GM19463 (cell line): ENCODE results near the gene BIRC6.
"Not testable (repeated sequence)": the region's sequence is repeated elsewhere in the genome, so short reads cannot be mapped to it uniquely, and the experiment has no call there.

Experiments
- ATAC-seq: cut with Tn5 transposase; IDR thresholded peaks from one replicate; pipeline ENCODE4 v1.9.1; 2021; ENCODE audit warnings: mild to moderate bottlenecking, moderate library complexity; ENCODE audit not compliant: unreplicated experiment

BIRC6 gene

DNA sequence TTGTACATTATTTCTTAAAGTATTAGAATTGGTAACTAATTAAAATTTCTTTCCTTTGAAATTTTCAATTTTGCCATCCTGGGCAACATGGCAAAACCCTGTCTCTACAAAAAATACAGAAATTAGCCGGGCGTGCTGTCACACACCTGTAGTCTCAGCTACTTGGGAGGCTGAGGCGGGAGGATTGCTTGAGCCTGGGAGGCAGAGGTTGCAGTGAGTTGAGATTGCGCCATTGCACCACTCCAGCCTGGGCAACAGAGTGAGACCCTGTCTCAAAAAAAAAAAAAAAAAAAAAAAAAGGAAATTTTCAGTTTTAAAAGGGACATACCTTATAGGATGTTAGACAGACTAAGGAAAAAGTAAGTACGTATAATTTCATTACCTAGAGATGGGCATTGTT is 14.1 kb downstream of the BIRC6 start:
- not testable (repeated sequence) for ATAC-seq

DNA sequence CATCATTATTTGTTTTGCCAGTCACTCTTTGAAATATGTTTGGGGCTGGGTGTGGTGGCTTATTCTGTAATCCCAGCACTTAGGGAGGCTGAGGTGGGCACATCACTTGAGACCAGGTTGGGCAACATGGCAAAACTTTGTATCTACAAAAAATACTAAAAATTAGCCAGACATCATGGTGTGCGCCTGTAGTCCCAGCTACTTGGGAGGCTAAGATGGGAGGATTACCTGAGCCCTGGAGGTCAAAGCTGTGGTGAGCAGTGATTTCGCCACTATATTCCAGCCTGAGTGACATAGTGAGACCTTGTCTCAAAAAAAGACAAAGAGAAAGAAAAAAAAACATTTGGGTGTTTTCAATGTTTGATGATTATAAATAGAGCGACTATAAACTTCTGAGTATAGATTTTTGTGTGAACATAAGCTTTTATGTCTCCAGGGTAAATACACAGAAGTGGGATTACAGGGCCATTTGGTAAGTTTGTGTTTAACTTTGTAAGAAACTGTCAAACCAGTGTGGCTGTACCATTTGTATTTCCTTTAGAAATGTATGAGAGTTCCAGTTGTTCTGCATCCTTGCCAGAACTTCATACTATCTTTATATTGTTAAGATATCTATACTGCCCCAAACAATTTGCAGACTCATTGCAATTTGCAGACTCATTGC is 15.8 kb downstream of the BIRC6 start:
- ATAC-seq: no peak

DNA sequence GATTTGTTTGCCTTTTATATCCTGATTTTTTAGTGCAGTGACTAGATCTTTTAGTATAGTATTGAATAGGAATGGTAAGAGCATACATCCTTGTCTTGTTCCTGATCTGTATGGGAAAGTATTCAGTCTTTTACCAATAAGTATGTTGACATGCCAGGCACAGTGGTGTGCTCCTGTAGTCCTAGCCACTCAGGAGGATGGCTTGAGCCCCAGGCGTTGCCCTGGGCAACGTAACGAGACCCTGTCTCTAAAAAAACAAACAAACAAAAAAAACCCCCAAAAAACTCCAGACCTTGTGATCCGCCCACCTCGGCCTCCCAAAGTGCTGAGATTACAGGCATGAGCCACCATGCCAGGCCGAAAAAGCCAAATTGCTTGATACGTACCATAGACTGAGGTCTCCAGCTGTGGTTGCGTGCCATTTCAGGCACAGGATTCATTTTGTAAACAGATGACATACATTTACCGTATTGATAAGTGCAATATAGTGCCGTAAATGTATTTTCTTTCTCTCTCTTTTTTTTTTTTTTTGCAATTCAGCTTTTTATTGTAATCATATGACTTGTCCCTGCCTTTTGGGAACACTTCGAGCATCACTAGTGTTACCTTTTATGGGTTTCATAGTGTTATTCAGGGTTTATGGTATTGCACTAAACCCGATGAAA is 18.5 kb downstream of the BIRC6 start:
- no peak for ATAC-seq

DNA sequence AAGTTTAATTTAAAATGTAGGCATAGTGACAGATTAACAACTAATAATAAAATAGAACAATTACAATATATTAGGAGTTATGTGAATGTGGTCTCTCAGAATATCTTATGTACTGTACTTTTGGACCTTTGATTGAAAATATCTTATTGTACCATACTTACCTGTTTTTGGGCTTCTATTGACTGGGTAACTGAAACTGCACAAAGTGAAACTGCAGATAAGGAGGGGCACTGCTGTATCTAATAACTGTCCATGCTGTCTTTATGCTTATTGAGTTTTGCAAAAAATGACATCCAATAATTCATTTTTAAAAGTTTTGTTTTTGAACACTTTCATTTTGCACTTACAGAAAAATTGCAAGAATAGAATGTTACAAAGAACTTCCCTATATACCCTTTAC is 19.9 kb downstream of the BIRC6 start:
- ATAC-seq: no peak

DNA sequence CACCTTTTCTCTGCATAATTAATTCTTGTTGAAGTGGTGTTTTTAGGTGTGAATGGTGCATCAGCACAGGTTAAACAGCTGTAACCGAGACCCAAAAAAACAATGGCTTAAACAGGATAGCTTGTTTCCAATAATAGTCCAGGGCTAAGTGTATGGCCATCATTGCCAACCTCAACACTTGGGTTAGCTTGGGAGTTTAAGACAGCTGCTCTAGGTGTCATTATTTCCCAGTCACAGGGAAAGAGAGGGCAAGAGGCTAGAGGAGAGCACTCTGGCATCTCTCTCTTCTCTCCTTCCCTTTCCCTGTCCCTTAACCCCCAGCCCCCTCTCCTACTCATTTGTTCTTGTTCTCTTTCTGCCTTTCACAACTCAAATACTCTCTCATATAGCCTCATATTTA is 21.1 kb downstream of the BIRC6 start:
- ATAC-seq: no peak

DNA sequence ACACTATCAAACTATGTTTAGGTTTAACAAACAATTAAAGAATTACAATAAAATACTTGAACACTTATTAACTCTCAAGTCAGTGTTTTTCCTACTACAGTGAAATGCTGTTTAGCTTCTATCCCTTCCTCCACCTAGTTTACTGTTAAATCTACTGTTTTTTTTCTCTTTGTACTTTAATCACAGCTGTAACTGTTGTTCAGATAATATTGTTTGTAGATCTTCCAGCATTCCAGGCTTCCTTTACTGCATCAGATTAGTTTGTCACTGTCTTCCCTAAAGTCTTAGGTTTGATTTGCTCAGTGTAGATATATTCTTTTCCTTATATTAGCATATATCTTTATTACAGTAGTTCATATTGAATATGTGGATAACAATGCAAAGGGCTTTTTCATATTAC is 22.5 kb downstream of the BIRC6 start:
- ATAC-seq: no peak

DNA sequence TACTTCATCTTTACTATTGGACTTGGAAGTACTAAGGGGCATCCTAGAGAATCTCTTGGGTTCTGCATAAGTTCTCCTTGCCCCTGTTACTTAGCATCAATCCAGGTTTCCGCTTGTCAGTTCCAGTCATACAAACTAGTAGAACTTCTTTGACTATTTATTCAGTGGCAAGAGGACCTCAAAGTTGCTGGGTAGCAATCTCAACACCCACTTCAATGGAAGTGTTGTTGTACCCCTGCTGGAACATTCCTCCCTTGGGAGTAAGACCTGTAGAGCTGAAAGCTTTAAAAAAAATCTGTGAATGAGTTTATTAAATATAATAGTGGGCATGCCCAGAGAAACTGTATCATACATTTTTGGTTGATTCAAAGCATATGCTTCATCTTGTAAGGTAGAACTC is 27.0 kb downstream of the BIRC6 start:
- no peak for ATAC-seq

DNA sequence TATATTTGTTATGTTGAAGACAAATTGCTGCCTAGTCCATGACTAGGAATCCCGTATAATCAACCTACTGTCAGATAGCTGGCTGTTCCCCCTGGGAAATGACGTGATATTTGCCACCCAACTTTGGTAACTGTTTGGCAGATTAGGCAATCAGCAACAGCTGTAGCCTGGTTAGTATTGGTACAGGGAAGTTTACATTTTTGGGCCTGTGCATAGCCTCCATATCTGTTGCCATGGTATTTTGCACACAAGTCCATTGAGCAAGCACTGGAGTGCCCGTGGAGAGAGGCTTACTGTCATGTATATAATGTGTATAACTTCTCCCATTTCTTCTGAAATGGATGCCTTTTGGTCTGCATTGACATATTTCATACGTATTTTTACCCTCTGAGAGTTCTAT is 27.7 kb downstream of the BIRC6 start:
- ATAC-seq: no peak

DNA sequence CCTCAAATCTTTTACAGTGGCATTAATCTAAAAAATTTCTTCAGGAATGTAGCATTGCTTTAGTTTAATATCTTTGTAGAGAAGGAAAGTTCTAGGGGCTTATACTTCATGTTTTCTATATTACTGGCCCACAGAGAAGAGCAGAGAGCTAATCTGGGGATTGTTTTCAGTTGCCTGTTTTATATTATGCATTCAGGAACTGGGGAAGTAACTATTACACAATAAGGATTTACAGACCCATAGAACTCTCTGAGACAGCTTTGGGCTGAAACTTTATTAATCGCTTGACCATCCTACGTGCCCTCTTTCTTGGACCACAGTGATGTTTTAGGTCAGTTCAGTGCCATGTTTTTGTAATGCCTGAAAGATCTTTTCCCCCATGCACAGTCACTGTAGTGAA is 29.9 kb downstream of the BIRC6 start:
- ATAC-seq: no peak

DNA sequence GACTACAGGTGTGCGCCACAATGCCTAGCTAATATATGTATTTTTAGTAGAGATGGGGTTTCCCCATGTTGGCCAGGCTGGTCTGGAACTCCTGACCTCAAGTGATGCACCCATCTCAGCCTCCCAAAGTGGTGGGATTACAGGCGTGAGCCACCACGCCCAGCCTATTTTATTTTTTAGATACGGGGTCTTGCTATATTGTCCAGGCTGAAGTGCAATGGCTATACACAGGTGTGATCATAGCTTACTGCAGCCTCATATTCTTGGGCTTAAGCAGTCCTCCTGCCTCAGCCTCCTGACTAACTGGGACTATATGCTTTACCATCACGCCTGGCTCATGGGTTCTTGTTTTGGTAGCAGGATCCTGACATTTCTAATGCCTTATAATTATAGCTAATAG is 42.4 kb downstream of the BIRC6 start:
- ATAC-seq: no peak

DNA sequence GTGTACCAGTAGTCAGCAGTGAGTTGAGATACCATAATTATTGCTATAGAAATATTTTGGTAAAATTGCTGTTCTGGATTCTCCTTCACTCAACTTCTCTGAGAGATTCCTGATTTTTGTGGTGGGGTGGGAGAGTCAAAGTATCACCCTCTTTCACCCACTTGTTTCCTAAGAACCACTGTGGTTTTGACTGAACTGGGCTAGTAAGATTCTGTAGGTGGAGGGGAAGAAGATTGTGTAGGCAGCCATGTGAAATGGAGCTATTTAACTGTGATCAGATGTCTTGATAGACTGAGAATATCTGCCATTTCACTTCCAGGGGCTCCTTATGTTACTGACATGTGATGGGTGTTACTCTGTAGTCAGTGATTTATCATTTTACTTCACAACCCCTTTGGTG is 45.3 kb downstream of the BIRC6 start:
- no peak for ATAC-seq

DNA sequence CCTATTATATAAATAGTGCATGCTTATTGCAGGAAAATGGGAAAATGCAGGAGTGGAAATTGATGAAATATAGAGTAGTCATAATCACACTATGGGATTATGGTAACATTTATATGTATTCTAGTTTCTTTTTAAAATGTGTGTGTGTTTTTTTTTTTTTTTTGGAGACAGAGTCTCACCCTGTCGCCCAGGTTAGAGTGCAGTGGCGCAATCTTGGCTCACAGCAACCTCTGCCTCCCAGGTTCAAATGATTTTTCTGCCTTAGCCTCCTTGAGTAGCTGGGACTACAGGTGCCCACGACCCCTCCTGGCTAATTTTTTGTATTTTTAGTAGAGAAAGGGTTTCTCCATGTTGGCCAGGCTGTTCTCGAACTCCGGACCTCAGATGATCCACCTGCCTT is 47.0 kb downstream of the BIRC6 start:
- ATAC-seq: no peak

DNA sequence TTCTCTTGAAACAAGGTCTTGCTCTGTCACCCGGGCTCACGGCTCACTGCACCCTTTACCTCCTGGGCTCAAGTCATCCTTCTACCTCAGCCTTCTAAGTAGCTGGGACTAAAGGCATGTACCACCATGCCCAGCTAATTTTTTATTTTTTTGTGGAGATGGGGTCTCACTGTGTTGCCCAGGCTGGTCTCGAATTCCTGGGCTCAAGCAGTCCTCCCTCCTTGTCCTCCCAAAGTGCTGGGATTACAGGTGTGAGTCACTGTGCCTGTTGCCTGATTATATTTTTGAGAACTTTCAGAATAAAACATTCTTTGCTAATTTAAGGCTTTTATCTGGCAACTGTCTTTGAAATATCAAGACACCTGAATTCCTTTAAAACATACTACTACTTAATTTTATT is 47.9 kb downstream of the BIRC6 start:
- no peak for ATAC-seq

DNA sequence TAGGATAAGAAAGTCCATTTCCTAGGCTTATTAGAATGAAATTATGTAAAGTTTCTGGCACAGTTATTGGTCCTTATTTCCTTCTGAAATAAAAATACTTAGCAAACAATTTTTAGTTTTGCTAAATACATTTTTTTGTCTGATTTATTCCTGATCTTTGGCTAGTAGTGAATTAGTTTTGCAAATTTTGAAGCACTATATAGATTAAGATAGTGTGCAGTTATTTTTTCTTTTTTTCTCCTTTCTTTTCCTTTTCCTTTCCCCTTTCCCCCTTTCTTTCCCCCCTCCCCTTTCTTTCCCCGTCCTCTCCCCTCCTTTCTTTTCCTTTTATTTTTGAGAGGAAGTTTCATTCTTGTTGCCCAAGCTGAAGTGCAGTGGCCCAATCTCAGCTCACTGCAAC is 59.7 kb downstream of the BIRC6 start:
- ATAC-seq: no peak

DNA sequence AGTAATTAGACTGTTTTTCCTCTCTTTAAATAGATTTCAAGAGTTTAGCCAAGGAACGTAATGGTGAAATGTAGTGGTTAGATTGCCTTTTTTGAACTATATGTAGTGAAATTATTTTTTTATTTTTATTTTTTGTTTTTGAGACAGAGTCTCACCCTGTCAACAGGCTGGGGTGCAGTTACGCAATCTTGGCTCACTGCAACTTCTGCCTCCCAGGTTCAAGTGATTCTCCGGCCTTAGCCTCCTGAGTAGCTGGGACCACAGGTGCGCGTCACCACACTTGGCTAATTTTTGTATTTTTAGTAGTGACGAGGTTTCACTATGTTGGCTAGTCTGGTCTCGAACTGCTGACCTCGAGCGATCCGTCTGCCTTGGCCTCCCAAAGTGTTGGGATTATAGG is 60.8 kb downstream of the BIRC6 start:
- no peak for ATAC-seq

DNA sequence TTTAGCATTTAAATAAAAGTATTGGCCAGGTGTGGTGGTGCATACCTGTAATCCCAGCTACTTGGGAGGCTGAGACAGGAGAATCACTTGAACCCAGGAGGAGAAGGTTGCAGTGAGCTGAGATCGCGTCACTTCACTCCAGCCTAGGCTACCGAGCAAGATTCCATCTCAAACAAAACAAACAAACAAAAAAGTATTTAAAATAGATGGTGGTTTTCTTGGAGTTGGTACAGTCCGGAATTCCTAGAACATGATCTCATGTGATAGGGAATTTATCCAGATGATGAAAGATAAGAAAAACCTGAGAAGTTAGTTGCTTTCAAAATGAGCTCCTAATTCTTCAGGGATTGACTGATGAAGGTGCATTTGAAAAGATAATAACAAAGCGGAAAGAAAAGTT is 62.0 kb downstream of the BIRC6 start:
- no peak for ATAC-seq

DNA sequence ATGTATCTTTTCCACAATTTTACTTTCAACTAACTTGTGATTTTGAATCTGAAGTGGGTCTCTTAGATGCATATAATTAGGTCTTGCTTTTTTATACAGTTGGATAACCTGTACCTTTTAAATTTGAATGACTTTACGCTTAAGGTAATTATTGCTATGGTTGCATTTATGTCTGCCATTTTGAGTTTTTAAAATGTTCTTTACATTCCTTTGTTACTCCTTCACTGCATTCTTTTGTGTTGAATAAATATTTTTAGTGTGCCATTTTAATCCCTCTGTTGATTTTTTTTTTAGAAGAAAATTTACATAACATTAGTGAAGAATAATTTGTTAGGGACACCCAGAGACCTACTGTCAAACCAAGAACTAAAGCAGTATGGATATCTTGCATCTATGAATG is 65.3 kb downstream of the BIRC6 start:
- ATAC-seq: no peak

DNA sequence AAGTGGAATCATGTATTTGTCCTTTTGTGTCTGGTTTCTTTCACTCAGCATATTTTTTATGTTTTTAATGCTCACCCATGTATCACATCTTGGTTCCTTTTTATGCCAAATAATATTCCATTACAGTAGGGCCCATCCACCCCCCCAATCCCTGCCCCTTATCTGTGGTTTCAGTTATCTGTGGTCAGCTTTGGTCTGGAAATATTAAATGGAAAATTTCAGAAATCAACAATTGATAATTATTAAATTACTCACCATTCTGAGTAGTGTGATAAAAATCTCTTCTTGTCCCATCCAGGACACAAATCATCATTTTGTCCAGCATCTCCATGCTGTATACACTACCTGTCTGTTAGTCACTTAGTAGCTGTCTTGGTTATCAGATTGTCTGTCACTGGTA is 66.7 kb downstream of the BIRC6 start:
- ATAC-seq: no peak

DNA sequence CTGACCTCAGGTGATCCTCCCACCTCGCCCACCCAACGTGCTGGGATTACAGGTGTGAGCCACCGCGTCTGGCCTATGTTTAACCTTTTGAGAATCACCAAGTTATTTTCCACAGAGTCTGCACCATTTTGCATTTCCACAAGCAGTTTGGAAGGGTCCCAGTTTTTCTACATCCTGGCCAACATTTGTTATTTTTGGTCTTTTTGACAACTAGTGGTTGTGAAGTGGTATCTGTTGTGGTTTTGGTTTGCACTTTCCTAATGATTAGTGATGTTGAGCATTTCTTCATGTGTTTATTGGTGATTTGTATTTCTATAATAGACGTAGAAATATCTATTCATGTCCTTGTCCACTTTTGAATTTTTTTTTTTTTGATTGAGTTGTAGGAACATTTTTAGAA is 67.9 kb downstream of the BIRC6 start:
- ATAC-seq: no peak

DNA sequence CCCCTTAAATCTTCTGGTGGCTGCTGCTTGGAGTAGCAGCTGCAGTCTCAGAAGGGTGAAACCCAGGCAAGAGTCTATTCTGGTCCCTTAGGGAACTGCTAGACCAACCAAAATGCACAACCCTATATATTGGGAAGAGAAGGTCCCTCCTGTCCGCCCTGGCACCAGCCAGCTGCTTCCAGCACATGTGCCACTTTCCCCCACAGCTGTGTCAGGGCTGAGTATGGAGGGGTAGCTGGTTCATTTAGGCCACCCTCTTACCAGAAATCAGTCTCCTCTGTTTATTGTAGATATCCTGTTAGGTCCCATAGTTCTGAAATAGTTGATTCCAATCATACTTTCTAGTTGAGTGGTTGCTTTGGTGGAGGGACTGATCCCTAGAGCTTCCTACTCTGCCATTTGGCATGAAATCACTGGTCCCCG is 68.9 kb downstream of the BIRC6 start:
- no peak for ATAC-seq

DNA sequence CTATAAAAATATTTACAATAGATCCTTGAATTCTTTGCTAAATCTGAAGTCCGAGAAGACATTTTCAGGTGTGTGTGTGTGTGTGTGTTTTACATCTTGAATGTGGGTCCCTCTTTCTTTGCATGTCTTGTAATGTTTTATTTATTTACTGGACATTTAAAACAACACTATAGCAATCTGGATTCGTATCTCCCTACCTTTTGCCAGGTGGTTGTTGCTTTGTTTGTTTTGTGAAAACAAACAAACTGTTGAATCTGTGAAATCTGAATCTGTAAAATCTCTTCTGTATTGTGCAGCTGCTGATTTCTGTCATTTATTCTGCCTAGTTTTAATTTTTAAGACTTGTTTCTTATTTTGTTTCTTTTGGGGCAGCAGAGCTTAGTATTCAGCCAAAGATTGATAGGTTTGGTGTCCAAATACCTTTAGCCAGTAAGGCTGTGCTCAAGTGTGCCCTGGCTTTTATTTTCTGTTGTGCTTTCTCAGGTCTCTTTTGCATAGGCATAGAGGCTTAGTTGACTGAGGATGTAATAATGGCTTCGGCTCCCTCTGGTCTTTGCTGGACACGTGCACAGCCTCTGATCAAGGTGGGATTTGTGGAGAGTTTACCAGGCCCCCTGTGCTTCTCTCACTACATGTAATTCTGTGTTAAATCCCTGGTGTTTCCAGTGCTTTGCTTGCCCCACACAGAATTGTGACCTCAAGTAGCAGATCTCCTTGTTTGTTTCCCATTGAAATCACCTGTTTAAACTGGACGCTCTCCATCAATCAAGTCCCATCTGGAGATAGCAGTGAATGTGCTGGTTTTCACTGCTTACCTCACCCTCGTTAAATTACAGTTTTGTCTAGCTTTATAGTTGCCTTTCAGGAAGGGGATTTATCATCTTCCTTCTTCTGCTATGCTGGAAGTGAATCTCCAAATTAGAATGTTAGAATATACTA is 71.1 kb downstream of the BIRC6 start:
- no peak for ATAC-seq

DNA sequence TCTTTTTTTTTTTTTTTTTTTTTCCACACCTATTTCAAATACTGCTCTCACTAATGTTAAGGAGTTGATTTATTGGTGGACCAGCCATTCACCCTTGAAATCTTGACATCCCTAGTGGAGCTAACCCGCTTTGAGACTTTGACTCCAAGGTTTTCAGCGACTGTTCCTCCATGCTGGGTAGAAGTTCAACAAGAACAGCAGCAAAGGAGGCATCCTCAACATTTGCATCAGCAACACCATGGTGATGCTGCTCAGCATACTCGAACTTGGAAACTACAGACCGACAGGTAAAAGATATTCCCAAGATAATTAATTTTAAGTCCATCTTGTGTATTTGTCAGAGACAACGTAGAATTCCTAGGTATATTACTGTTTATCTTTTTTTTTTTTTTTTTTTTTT is 74.0 kb downstream of the BIRC6 start:
- no peak for ATAC-seq
